ENCODE data around the gene CTNND2. TPM values are rescaled to one million over a fixed set of nuclear protein-coding genes. Genes with fewer than 3 reads are reported as not detected.

Gene CTNND2
- total and polyA plus RNA-seq, 2 donors (not counting 1 experiment from before 2014, with no cell fraction given): not detected

DNA sequence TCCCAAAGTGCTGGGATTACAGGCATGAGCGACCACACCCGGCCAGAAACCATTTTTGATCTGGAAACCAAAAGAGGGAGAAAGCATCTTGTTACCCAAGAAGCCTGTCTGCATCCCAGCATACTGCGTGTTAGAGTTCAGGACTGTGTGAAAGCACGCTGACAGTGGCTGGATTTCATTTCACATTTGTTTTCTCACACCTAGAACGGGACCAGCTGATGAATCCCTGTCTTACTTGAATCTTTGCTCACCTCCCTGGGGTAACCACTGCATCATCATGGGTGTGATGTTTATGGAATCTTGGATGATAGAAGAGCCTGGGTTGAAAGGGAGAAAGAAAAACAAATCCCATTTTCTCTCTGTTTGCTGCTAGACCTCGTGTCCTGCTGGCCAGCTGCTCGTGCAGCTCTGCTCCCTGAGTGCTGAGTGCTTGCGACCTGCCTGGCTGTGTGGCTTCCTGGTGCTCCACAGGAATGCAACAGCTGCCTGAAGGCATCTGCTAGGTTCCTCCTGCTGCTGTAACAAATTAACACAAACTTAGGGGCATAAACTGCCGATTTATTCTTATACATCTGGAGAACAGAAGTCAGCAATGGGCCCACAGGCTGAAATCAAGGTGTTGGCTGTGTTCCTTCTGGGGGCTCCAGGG, 764.9 kb downstream of the CTNND2 start:
- Mint-ChIP-seq H3K4me1 (no peaks in the 10 kb centered on the region), H3K4me3 (no peak overlapping the region), H3K27me3 (peaks cover 5% of the 10 kb centered on the region), H3K27ac (no peak overlapping the region), H3K9me3 (ENCODE audit: insufficient read depth) (peaks cover 2% of the 10 kb centered on the region)
- Histone ChIP-seq H3K27ac (ENCODE audit: low read length in 2 of 2) (no peak overlapping the region), H3K79me2 (ENCODE audit: control insufficient read depth, insufficient read depth, low read length) (no peaks in the 10 kb centered on the region), H3K9me3 (ENCODE audit: control extremely low read depth in 1 of 3, control insufficient read depth in 2 of 3, insufficient read depth in 1 of 3, low read length in 2 of 3) (peaks cover 0 to 3% (median 0%) of the 10 kb centered on the region in 3 donors), H3K36me3 (replicated peaks in 1 of 2; ENCODE audit: control extremely low read depth in 1 of 2, control insufficient read depth in 1 of 2, extremely low read depth in 1 of 2, insufficient read depth in 2 of 2, low read length in 1 of 2) (no peaks in the 10 kb centered on the region), H3K4me1 (ENCODE audit: control insufficient read depth in 2 of 2, insufficient read depth in 2 of 2, low read length in 2 of 2) (no peaks in the 10 kb centered on the region), H2AFZ (ENCODE audit: insufficient read depth, low read depth, low read length, poor library complexity, severe bottlenecking) (no peak overlapping the region), H4K20me1 (ENCODE audit: control insufficient read depth, insufficient read depth, low read length, poor library complexity, severe bottlenecking) (no peaks in the 10 kb centered on the region), H3K27me3 (replicated peaks in 1 of 4; ENCODE audit: control extremely low read depth in 1 of 4, control insufficient read depth in 3 of 4, insufficient read depth in 4 of 4, low read length in 3 of 4) (no peaks in the 10 kb centered on the region), H3K4me3 (ENCODE audit: control extremely low read depth in 1 of 5, extremely low read depth in 1 of 5, insufficient read depth in 1 of 5, low read depth in 2 of 5, low read length in 4 of 5) (no peak overlapping the region), H3K9ac (ENCODE audit: low read length) (no peak overlapping the region), H3K4me2 (replicated peaks; ENCODE audit: low read depth, low read length, poor library complexity, severe bottlenecking) (no peak overlapping the region)
- ATAC-seq (ENCODE audit: low read depth) (no peak), DNase-seq (no peak)
- no peak for TF ChIP-seq EZH2 (IDR thresholded peaks at IDR 0.05; ENCODE audit: borderline replicate concordance, insufficient read depth, low read depth, low read length, poor library complexity, severe bottlenecking)
- TF ChIP-seq, protein P1, sequence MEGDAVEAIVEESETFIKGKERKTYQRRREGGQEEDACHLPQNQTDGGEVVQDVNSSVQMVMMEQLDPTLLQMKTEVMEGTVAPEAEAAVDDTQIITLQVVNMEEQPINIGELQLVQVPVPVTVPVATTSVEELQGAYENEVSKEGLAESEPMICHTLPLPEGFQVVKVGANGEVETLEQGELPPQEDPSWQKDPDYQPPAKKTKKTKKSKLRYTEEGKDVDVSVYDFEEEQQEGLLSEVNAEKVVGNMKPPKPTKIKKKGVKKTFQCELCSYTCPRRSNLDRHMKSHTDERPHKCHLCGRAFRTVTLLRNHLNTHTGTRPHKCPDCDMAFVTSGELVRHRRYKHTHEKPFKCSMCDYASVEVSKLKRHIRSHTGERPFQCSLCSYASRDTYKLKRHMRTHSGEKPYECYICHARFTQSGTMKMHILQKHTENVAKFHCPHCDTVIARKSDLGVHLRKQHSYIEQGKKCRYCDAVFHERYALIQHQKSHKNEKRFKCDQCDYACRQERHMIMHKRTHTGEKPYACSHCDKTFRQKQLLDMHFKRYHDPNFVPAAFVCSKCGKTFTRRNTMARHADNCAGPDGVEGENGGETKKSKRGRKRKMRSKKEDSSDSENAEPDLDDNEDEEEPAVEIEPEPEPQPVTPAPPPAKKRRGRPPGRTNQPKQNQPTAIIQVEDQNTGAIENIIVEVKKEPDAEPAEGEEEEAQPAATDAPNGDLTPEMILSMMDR (IDR thresholded peaks at IDR 0.05): no peak
- 84% methylated on average over 7 of the region's 9 CpGs for WGBS (ENCODE audit: insufficient coverage)
- ChIA-PET CTCF (no interaction called here), POLR2A (no interaction called here)
- intact Hi-C loops (cut with micrococcal nuclease): no loop called here

DNA sequence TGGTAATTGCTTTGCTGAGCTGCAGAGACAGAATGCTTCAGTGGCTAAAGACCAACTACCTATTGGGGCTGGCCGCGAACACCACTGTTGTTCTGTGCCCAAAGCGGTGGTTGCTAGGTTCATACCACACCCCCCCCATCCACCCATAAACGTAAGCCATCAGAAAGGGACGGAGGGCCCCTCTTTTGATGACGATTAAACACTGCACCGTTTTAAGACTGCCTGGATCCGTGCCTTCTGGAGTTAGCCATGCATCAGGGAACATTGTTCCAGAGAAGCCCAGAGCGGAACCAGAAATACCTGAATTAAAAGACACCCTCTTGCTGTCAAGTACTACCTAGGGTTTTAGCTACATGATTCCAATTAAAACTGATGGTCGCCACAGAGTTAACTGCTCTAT, 774.1 kb downstream of the CTNND2 start:
- TF ChIP-seq, protein P1 (IDR thresholded peaks at IDR 0.05): no peak
- no peak for TF ChIP-seq EZH2 (IDR thresholded peaks at IDR 0.05; ENCODE audit: borderline replicate concordance, insufficient read depth, low read depth, low read length, poor library complexity, severe bottlenecking)
- Histone ChIP-seq H3K9me3 (ENCODE audit: control extremely low read depth in 1 of 3, control insufficient read depth in 2 of 3, insufficient read depth in 1 of 3, low read length in 2 of 3) (no peaks in the 10 kb centered on the region), H3K27ac (ENCODE audit: low read length in 2 of 2) (no peak overlapping the region), H4K20me1 (ENCODE audit: control insufficient read depth, insufficient read depth, low read length, poor library complexity, severe bottlenecking) (no peaks in the 10 kb centered on the region), H3K9ac (ENCODE audit: low read length) (no peak overlapping the region), H3K4me1 (ENCODE audit: control insufficient read depth in 2 of 2, insufficient read depth in 2 of 2, low read length in 2 of 2) (no peaks in the 10 kb centered on the region), H3K79me2 (ENCODE audit: control insufficient read depth, insufficient read depth, low read length) (no peaks in the 10 kb centered on the region), H3K4me2 (replicated peaks; ENCODE audit: low read depth, low read length, poor library complexity, severe bottlenecking) (no peak overlapping the region), H3K36me3 (replicated peaks in 1 of 2; ENCODE audit: control extremely low read depth in 1 of 2, control insufficient read depth in 1 of 2, extremely low read depth in 1 of 2, insufficient read depth in 2 of 2, low read length in 1 of 2) (no peaks in the 10 kb centered on the region), H3K27me3 (replicated peaks in 1 of 4; ENCODE audit: control extremely low read depth in 1 of 4, control insufficient read depth in 3 of 4, insufficient read depth in 4 of 4, low read length in 3 of 4) (no peaks in the 10 kb centered on the region), H3K4me3 (ENCODE audit: control extremely low read depth in 1 of 5, extremely low read depth in 1 of 5, insufficient read depth in 1 of 5, low read depth in 2 of 5, low read length in 4 of 5) (no peak overlapping the region), H2AFZ (ENCODE audit: insufficient read depth, low read depth, low read length, poor library complexity, severe bottlenecking) (no peak overlapping the region)
- Mint-ChIP-seq H3K27ac (no peak overlapping the region), H3K4me3 (no peak overlapping the region), H3K27me3 (no peaks in the 10 kb centered on the region), H3K4me1 (no peaks in the 10 kb centered on the region), H3K9me3 (ENCODE audit: insufficient read depth) (no peaks in the 10 kb centered on the region)
- POLR2A ChIA-PET: no interaction called here
- no peak for DNase-seq
- ATAC-seq (ENCODE audit: low read depth): no peak
- WGBS (ENCODE audit: insufficient coverage): 91% methylated on average over 9 of the region's 10 CpGs
- intact Hi-C loops (cut with micrococcal nuclease): no loop called here
- CTCF ChIA-PET: no interaction called here
